ENCODE data around the gene FOXN3. TPM values are rescaled to one million over a fixed set of nuclear protein-coding genes. Genes with fewer than 3 reads are reported as not detected.
A peak's percentile ranks its signal among the peaks of the same experiment; 100 is the strongest.

FOXN3 gene
- polyA plus RNA-seq, 1 of the 3 experiments (the other 2 are of a cell fraction), result 9.8 TPM

- Histone ChIP-seq H3K27ac (ENCODE audit: low read depth in 2 of 2, low read length in 1 of 2) (peak overlapping the region in 1 of 2 experiments; percentile 82; a peak in 2 of 4 replicates), H3F3A (replicated peaks; ENCODE audit: insufficient read depth) (no peaks in the 10 kb centered on the region), H3K79me2 (ENCODE audit: insufficient read depth) (no peaks in the 10 kb centered on the region), H3K27me3 (ENCODE audit: insufficient read depth) (no peaks in the 10 kb centered on the region), H3K4me1 (ENCODE audit: control insufficient read depth in 1 of 2, insufficient read depth in 2 of 2, low read depth in 1 of 2, low read length in 1 of 2) (peaks cover 0 to 21% of the 10 kb centered on the region in 2 experiments; a peak in 1 of 4 replicates), H3K36me3 (replicated peaks in 1 of 2; ENCODE audit: control insufficient read depth in 1 of 2, insufficient read depth in 2 of 2, low read length in 1 of 2) (peaks cover 0 to 3% of the 10 kb centered on the region in 2 experiments), H3K9me3 (no peaks in the 10 kb centered on the region), H2AFZ (ENCODE audit: low read depth) (no peak overlapping the region), H3K9me2 (no peaks in the 10 kb centered on the region), H4K20me1 (ENCODE audit: insufficient read depth) (no peaks in the 10 kb centered on the region), H3K9ac (no peak overlapping the region), H3K4me2 (no peak overlapping the region), H3K4me3 (ENCODE audit: low read depth in 2 of 2, low read length in 1 of 2) (no peak overlapping the region)
- WGBS (ENCODE audit: low lambda C conversion rate), result 91% methylated on average over 6 of the region's 6 CpGs
- ChIA-PET POLR2A (no interaction called here), CTCF (interaction anchor here (1.5 kb wide), 1 partner anchor 29 kb away, joined by 3 read pairs; no protein-coding TSS in a partner anchor)
- TF ChIP-seq IRF3 (IDR thresholded peaks at IDR 0.05; ENCODE audit: low read depth, low read length) (no peak), RCOR1 (IDR thresholded peaks at IDR 0.05; ENCODE audit: low read length) (no peak)
- DNase-seq, result no peak
Observed at GRCh38 chr14:89239023-89239422, 178.0 kb downstream of the FOXN3 start.

- ChIA-PET CTCF (interaction anchor here (1.0 to 1.5 kb wide), 3 partner anchors 30 to 198 kb away, joined by 3 to 4 read pairs (median 3); no protein-coding TSS in a partner anchor), POLR2A (no interaction called here)
- Histone ChIP-seq H3K4me1 (ENCODE audit: control insufficient read depth in 1 of 2, insufficient read depth in 2 of 2, low read depth in 1 of 2, low read length in 1 of 2) (peaks cover 0 to 21% of the 10 kb centered on the region in 2 experiments; a peak in 1 of 4 replicates), H3K4me2 (no peak overlapping the region), H3K9ac (no peak overlapping the region), H3K79me2 (ENCODE audit: insufficient read depth) (no peaks in the 10 kb centered on the region), H3K9me2 (no peaks in the 10 kb centered on the region), H3K4me3 (ENCODE audit: low read depth in 2 of 2, low read length in 1 of 2) (no peak overlapping the region), H2AFZ (ENCODE audit: low read depth) (no peak overlapping the region), H3K9me3 (no peaks in the 10 kb centered on the region), H4K20me1 (ENCODE audit: insufficient read depth) (no peaks in the 10 kb centered on the region), H3F3A (replicated peaks; ENCODE audit: insufficient read depth) (no peaks in the 10 kb centered on the region), H3K27me3 (ENCODE audit: insufficient read depth) (no peaks in the 10 kb centered on the region), H3K27ac (ENCODE audit: low read depth in 2 of 2, low read length in 1 of 2) (peak overlapping the region in 1 of 2 experiments; percentile 82; a peak in 2 of 4 replicates), H3K36me3 (replicated peaks in 1 of 2; ENCODE audit: control insufficient read depth in 1 of 2, insufficient read depth in 2 of 2, low read length in 1 of 2) (peaks cover 0 to 3% of the 10 kb centered on the region in 2 experiments)
- WGBS (ENCODE audit: low lambda C conversion rate), result 52% methylated on average over 7 of the region's 7 CpGs
- TF ChIP-seq MEF2A (IDR thresholded peaks at IDR 0.05; ENCODE audit: borderline replicate concordance, low read depth) (no peak), MXI1 (IDR thresholded peaks at IDR 0.05; ENCODE audit: low read depth, low read length) (0 out of 2 replicates have a peak, but pooled peaks have one; percentile 14), RCOR1 (IDR thresholded peaks at IDR 0.05; ENCODE audit: low read length) (peak; percentile 85), EP300 (IDR thresholded peaks at IDR 0.05; ENCODE audit: borderline replicate concordance in 1 of 2, low read depth in 1 of 2, low read length in 1 of 2) (peak in 1 of 2 experiments; percentile 77; a peak in 2 of 4 replicates), RXRA (IDR thresholded peaks at IDR 0.05; ENCODE audit: borderline replicate concordance, low read depth) (no peak), FOXJ3 (CRISPR knock-in tag; IDR thresholded peaks at IDR 0.05) (peak; percentile 80), RAD21 (IDR thresholded peaks at IDR 0.05; ENCODE audit: low read length) (peak; percentile 22), GATA2 (CRISPR knock-in tag; IDR thresholded peaks at IDR 0.05) (peak; percentile 54; the same call in 1 of the 2 replicates)
- TF ChIP-seq, protein P1, sequence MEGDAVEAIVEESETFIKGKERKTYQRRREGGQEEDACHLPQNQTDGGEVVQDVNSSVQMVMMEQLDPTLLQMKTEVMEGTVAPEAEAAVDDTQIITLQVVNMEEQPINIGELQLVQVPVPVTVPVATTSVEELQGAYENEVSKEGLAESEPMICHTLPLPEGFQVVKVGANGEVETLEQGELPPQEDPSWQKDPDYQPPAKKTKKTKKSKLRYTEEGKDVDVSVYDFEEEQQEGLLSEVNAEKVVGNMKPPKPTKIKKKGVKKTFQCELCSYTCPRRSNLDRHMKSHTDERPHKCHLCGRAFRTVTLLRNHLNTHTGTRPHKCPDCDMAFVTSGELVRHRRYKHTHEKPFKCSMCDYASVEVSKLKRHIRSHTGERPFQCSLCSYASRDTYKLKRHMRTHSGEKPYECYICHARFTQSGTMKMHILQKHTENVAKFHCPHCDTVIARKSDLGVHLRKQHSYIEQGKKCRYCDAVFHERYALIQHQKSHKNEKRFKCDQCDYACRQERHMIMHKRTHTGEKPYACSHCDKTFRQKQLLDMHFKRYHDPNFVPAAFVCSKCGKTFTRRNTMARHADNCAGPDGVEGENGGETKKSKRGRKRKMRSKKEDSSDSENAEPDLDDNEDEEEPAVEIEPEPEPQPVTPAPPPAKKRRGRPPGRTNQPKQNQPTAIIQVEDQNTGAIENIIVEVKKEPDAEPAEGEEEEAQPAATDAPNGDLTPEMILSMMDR (IDR thresholded peaks at IDR 0.05), result peak; percentile 41
- DNase-seq, result peak; percentile 61
Observed at GRCh38 chr14:89237921-89238529, 179.0 kb downstream of the FOXN3 start.

Measured in SK-N-SH (cell line).